MM.1S (cell line): ENCODE results near the gene TMPRSS12.

Experiments
- DNase-seq: peaks from one replicate; pipeline ENCODE4 v3.0.0-alpha.2; 2015
- H2AFZ ChIP-seq: fragments of 300-600 bp; sonication (generic); 2 replicates; pipeline ENCODE4 v1.6.0; 2016; ENCODE audit warnings: antibody characterized with exemption, low read length
- H3F3A ChIP-seq: fragments of 300-600 bp; sonication (generic); 2 replicates; pipeline ENCODE4 v1.6.1; 2016; ENCODE audit warnings: mild to moderate bottlenecking, antibody characterized with exemption, low read length, moderate library complexity, mixed read lengths; ENCODE audit not compliant: insufficient read depth
- H3K27ac ChIP-seq: fragments of 300-600 bp; sonication (generic); 2 replicates; pipeline ENCODE4 v1.5.1; 2016; ENCODE audit warnings: mild to moderate bottlenecking, low read length
- H3K27me3 ChIP-seq: fragments of 300-600 bp; sonication (generic); replicated peaks from 2 replicates; pipeline ENCODE4 v1.6.0; 2016; ENCODE audit warnings: low read length; ENCODE audit not compliant: insufficient read depth
- H3K36me3 ChIP-seq: fragments of 300-600 bp; sonication (generic); replicated peaks from 2 replicates; pipeline ENCODE4 v1.6.1; 2016; ENCODE audit warnings: mild to moderate bottlenecking, low read length, mixed read lengths; ENCODE audit not compliant: insufficient read depth
- H3K4me1 ChIP-seq: fragments of 300-600 bp; sonication (generic); 2 replicates; pipeline ENCODE4 v1.6.1; 2016; ENCODE audit warnings: low read length, mixed read lengths
- H3K4me2 ChIP-seq: fragments of 300-600 bp; sonication (generic); 2 replicates; pipeline ENCODE4 v1.6.0; 2016; ENCODE audit warnings: low read depth, low read length
- H3K4me3 ChIP-seq: fragments of 300-600 bp; sonication (generic); 2 replicates; pipeline ENCODE4 v1.5.1; 2016; ENCODE audit warnings: low read length, mixed read lengths
- H3K79me2 ChIP-seq: fragments of 300-600 bp; sonication (generic); 2 replicates; pipeline ENCODE4 v1.6.1; 2016; ENCODE audit warnings: mixed run types, low read length, mixed read lengths
- H3K9ac ChIP-seq: fragments of 300-600 bp; sonication (generic); 2 replicates; pipeline ENCODE4 v1.6.1; 2016; ENCODE audit warnings: low read length, mixed read lengths
- H3K9me2 ChIP-seq: fragments of 300-600 bp; sonication (generic); replicated peaks from 2 replicates; pipeline ENCODE4 v1.6.1; 2016; ENCODE audit warnings: mild to moderate bottlenecking, low read length, mixed read lengths; ENCODE audit not compliant: insufficient read depth
- H3K9me3 ChIP-seq: fragments of 300-600 bp; sonication (generic); replicated peaks from 2 replicates; pipeline ENCODE4 v1.6.1; 2016; ENCODE audit warnings: mild to moderate bottlenecking, low read length, mixed read lengths; ENCODE audit not compliant: insufficient read depth
- H4K20me1 ChIP-seq: fragments of 300-600 bp; sonication (generic); 2 replicates; pipeline ENCODE4 v1.6.1; 2016; ENCODE audit warnings: mild to moderate bottlenecking, low read length, moderate library complexity, mixed read lengths; ENCODE audit not compliant: insufficient read depth
- EZH2 ChIP-seq: fragments of 300-600 bp; sonication (generic); optimal IDR thresholded peaks from 2 replicates; pipeline ENCODE3; 2017; ENCODE audit warnings: low read depth, mild to moderate bottlenecking, antibody characterized with exemption, low read length, mixed read lengths
- EZH2phosphoT487 ChIP-seq: fragments of 300-600 bp; sonication (generic); IDR thresholded peaks from 2 replicates; pipeline ENCODE4 v1.6.1; 2018; ENCODE audit warnings: antibody characterized with exemption, low read length
- TF ChIP-seq, protein P1 (sequence below): fragments of 300-600 bp; sonication (generic); IDR thresholded peaks from 2 replicates; pipeline ENCODE4 v1.5.1; 2016; ENCODE audit warnings: antibody characterized with exemption, low read length, mixed read lengths

TMPRSS12 gene

DNA sequence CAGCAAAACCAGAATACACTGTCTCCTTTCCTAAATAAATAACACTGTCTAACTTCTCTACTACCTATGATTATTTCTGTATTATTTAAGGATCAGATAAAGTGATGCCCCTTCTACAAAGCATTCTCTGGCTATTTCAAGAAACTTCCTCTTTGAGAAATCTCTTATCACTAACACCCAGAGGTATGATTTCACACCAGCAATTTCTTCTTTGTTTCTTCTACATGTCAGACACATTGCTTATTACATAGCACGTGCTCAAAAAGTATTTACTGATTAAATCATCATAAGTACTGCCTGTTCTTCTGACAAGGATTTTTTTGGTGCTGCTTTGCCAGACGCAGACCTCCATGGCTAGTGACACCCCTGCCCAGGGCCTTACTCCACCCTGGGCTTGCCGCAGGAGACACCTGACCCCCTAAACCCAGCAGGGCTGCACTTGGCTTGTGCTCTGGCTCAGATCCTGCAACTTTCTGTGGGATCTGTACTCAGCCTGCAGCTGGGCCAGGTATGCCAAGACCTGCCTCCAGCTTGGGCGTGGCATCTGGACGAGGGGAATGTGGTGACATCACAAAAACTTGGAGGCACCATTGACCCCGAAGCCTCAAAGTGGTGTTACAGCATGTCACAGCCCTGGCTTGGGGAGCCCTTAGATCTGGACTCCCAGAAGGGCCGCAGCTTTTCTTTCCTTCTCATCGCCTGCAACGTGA is 94.2 kb downstream of the TMPRSS12 start:
- H3K9me2 ChIP-seq, result no peaks in the 10 kb centered on the region
- no peak overlapping the region for H3K27ac ChIP-seq
- no peak overlapping the region for H2AFZ ChIP-seq
- H4K20me1 ChIP-seq, result no peaks in the 10 kb centered on the region; the same call in 1 of the 2 replicates
- H3K4me1 ChIP-seq, result no peaks in the 10 kb centered on the region
- peaks cover 8% of the 10 kb centered on the region; the same call in 1 of the 2 replicates for H3K79me2 ChIP-seq
- no peak overlapping the region for H3K4me3 ChIP-seq
- no peaks in the 10 kb centered on the region; the same call in 1 of the 2 replicates for H3K36me3 ChIP-seq
- peaks cover 10% of the 10 kb centered on the region; the same call in 1 of the 2 replicates for H3F3A ChIP-seq
- no peak for DNase-seq
- TF ChIP-seq EZH2 (no peak), EZH2phosphoT487 (no peak)
- TF ChIP-seq, protein P1, sequence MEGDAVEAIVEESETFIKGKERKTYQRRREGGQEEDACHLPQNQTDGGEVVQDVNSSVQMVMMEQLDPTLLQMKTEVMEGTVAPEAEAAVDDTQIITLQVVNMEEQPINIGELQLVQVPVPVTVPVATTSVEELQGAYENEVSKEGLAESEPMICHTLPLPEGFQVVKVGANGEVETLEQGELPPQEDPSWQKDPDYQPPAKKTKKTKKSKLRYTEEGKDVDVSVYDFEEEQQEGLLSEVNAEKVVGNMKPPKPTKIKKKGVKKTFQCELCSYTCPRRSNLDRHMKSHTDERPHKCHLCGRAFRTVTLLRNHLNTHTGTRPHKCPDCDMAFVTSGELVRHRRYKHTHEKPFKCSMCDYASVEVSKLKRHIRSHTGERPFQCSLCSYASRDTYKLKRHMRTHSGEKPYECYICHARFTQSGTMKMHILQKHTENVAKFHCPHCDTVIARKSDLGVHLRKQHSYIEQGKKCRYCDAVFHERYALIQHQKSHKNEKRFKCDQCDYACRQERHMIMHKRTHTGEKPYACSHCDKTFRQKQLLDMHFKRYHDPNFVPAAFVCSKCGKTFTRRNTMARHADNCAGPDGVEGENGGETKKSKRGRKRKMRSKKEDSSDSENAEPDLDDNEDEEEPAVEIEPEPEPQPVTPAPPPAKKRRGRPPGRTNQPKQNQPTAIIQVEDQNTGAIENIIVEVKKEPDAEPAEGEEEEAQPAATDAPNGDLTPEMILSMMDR, result no peak
- no peak overlapping the region for H3K4me2 ChIP-seq
- no peaks in the 10 kb centered on the region for H3K27me3 ChIP-seq
- no peak overlapping the region for H3K9ac ChIP-seq
- no peaks in the 10 kb centered on the region for H3K9me3 ChIP-seq
